Endothelial cell of umbilical vein (primary cell): ENCODE results near the gene RPL38.
"Not testable (repeated sequence)": the region's sequence is repeated elsewhere in the genome, so short reads cannot be mapped to it uniquely, and the experiment has no call there.

Source experiments
- EZH2 ChIP-seq: IDR thresholded peaks from 2 replicates; pipeline ENCODE4 v1.6.1; 2012; ENCODE audit warnings: borderline replicate concordance, low read depth, mild to moderate bottlenecking, moderate library complexity, low read length, inconsistent platforms; ENCODE audit not compliant: severe bottlenecking
- POLR2A ChIP-seq: IDR thresholded peaks from 2 replicates; pipeline ENCODE4 v1.6.1; 2012; ENCODE audit warnings: low read depth, mild to moderate bottlenecking, control low read depth, low read length
- POLR2AphosphoS5 ChIP-seq: IDR thresholded peaks from 2 replicates; pipeline ENCODE4 v1.6.1; 2012; ENCODE audit warnings: low read depth, mild to moderate bottlenecking, control low read depth, low read length, moderate library complexity; ENCODE audit not compliant: insufficient read depth

- TF ChIP-seq POLR2AphosphoS5, POLR2A, EZH2: not testable (repeated sequence)
These were observed 14.8 kb upstream of the RPL38 start for GRCh38 chr17:74188687-74189086.
